IPS DF 6.9 (cell line): ENCODE results near the gene M6PR.
"Not testable (repeated sequence)": the region's sequence is repeated elsewhere in the genome, so short reads cannot be mapped to it uniquely, and the experiment has no call there.

Experiments
- DNase-seq: peaks from one replicate; pipeline ENCODE4 v3.0.0-alpha.2; 2013; ENCODE audit warnings: low read depth, low spot score
- H3K27ac ChIP-seq: one replicate; pipeline ENCODE4 v1.5.1; 2013; ENCODE audit warnings: low read length, control low read depth
- H3K27me3 ChIP-seq: 2 replicates; pipeline ENCODE4 v1.6.1; 2013; ENCODE audit warnings: mild to moderate bottlenecking, low read length; ENCODE audit not compliant: control insufficient read depth, insufficient read depth
- H3K36me3 ChIP-seq: 2 replicates; pipeline ENCODE4 v1.6.1; 2013; ENCODE audit warnings: low read length; ENCODE audit not compliant: control insufficient read depth, insufficient read depth
- H3K4me1 ChIP-seq: 2 replicates; pipeline ENCODE4 v1.6.1; 2013; ENCODE audit warnings: low read length; ENCODE audit not compliant: control insufficient read depth, insufficient read depth
- H3K4me3 ChIP-seq: 2 replicates; pipeline ENCODE4 v1.5.1; 2013; ENCODE audit warnings: mild to moderate bottlenecking, low read length
- H3K9me3 ChIP-seq: 2 replicates; pipeline ENCODE4 v1.6.1; 2013; ENCODE audit warnings: low read length, inconsistent platforms; ENCODE audit not compliant: control insufficient read depth, insufficient read depth
- WGBS: extraction: QIAGEN DNeasy Blood & Tissue Kit; methylation state at CpG from one replicate; pipeline ENCODE4 v1.1.7; 2013; ENCODE audit warnings: mixed read lengths, missing lambda C conversion rate; ENCODE audit not compliant: insufficient read length, insufficient coverage; 5-methylcytosine and 5-hydroxymethylcytosine counted together

Gene M6PR

DNA sequence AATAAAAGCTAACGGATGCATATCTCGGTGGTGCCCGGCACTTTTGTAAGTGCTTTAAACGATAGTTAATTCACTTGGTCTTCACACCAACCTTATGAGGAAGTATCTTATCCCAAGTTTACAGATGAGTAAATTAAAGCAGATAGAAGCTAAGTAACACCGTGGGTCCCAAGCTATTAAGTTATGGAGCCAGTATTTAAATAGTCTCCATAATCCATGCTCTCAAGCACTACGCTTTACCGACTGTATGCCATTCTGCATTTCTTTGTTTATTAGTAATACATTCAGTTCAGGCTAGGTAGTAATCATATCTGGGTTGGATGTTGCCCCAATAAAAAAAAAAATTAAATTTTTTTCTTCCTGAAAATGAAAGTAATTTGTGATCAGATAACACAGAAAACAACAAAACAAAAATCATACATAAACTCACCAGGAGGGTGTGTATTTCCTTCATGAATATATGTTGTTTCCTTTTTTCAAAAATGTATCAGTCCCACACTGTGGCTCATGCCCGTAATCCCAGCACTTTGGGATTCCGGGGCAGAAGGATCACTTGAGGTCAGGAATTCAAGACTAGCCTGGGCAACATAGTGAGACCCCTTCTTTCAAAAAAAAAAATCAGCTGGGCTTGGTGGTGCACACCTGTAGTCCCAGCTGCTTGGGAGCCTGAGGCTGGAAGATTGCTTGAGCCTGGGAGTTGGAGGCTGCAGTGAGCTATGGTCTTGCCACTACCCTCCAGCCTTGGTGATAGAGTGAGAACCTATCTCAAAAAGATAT is 1.4 kb upstream of the M6PR start:
- Histone ChIP-seq H3K9me3 (no peaks in the 10 kb centered on the region), H3K4me3 (peak overlapping the region; percentile 79; the same call in 1 of the 2 replicates), H3K36me3 (no peaks in the 10 kb centered on the region), H3K27ac (no peak overlapping the region), H3K4me1 (no peaks in the 10 kb centered on the region), H3K27me3 (no peaks in the 10 kb centered on the region)
- DNase-seq, result no peak
- WGBS, result no CpG with 5 or more reads among the region's 9 CpGs

DNA sequence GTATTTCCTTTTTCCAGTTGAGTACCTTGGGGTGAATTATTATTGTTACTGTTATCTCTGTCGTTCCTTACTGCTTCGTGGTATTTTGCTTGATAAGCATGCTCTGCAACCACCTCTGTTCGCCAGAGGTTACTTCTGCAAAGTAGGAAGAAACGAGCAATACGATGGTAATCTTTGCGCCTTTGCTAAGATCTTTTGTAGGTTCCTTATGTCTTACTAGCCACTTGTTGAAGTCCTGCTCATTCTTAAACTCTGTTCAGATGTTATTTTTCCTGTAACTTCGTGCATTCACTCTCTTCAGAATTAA is 729 bp upstream of the M6PR start:
- no CpG with 5 or more reads among the region's 7 CpGs for WGBS
- Histone ChIP-seq H3K27ac (no peak overlapping the region), H3K27me3 (no peaks in the 10 kb centered on the region), H3K9me3 (no peaks in the 10 kb centered on the region), H3K4me1 (no peaks in the 10 kb centered on the region), H3K36me3 (peaks cover 3% of the 10 kb centered on the region; the same call in 1 of the 2 replicates), H3K4me3 (peak overlapping the region; percentile 79; the same call in 1 of the 2 replicates)
- DNase-seq, result no peak

DNA sequence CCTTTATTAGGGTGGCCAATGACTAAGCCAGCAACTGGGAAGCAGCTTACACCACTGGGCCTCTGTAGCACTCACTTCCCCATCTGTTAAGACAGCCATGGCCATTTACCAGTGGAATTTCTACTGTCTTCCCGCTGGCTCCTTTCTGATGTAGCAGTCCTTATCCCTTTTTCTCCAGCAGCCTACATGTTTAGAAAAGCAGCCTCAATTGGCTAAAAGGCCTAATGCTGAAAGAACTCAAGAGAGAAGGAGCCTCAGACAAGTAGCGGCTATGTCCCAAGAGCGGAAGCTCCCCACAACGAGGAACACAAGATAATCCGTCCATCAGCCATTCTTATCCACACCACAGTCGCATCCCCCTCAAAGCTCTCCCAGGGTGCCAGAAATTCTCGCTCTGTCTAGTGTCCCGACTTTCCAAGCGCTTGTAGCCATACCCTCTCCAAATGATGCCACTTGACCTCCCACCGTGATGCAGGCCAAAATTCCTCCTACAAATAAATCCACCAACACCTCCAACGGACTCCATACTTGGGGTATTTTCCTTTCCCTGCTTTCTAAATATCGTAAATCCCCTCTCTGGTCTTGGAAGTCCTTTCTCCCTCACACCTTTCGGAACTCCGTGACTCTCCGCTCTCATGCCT is 624 bp downstream of the M6PR start:
- Histone ChIP-seq H3K9me3 (no peaks in the 10 kb centered on the region), H3K36me3 (peaks cover 4% of the 10 kb centered on the region; the same call in 1 of the 2 replicates), H3K4me1 (no peaks in the 10 kb centered on the region), H3K27ac (no peak overlapping the region), H3K4me3 (peak overlapping the region; percentile 79), H3K27me3 (no peaks in the 10 kb centered on the region)
- no CpG with 5 or more reads among the region's 15 CpGs for WGBS
- DNase-seq, result no peak

DNA sequence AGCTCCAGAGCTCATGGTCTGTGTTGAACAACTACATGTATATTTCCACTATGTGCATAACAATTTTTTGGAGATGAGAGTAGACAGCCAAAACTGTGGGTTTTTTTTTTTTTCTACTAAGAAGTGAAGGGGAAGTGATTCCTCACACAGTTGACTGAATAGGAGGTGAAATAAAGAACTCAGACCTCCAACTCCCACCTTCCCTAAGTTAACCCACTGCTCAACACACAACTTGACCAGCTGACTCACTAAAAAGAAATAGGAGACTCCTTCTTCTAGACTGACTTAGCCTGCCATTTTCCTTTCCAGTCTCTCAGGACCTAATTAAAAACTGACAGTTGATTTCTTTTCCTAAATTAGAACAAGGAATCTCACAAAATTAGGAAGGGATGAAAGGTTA is 1.7 kb downstream of the M6PR start:
- H3K36me3 ChIP-seq, result peaks cover 12% of the 10 kb centered on the region; the same call in 1 of the 2 replicates
- H3K27me3 ChIP-seq, result no peaks in the 10 kb centered on the region
- no peaks in the 10 kb centered on the region for H3K4me1 ChIP-seq
- no peak for DNase-seq
- no peaks in the 10 kb centered on the region for H3K9me3 ChIP-seq
- H3K4me3 ChIP-seq, result no peak overlapping the region
- no peak overlapping the region for H3K27ac ChIP-seq

DNA sequence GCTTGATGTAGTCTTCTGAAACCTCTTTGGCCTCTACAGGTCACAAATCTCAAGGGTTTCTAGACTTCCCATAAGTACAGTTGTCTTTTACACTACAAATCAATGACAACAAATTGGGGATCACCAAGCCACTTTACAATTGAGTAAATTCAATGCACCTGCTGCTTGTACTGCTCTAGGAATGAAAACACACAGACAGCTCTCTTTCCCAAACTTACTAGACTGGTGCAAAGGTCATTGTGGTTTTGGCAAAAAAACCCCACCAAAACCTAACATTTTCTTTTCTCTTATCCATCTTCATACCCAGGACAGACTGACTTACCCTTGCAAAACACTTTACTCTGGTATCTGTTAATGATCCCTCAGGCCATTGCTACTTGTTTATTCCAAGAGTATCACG is 2.7 kb downstream of the M6PR start:
- H3K4me3 ChIP-seq, result no peak overlapping the region
- no peak for DNase-seq
- WGBS, result no CpG with 5 or more reads among the region's 1 CpG
- no peaks in the 10 kb centered on the region for H3K27me3 ChIP-seq
- H3K36me3 ChIP-seq, result peaks cover 18% of the 10 kb centered on the region; the same call in 1 of the 2 replicates
- no peaks in the 10 kb centered on the region for H3K9me3 ChIP-seq
- H3K4me1 ChIP-seq, result no peaks in the 10 kb centered on the region
- no peak overlapping the region for H3K27ac ChIP-seq

DNA sequence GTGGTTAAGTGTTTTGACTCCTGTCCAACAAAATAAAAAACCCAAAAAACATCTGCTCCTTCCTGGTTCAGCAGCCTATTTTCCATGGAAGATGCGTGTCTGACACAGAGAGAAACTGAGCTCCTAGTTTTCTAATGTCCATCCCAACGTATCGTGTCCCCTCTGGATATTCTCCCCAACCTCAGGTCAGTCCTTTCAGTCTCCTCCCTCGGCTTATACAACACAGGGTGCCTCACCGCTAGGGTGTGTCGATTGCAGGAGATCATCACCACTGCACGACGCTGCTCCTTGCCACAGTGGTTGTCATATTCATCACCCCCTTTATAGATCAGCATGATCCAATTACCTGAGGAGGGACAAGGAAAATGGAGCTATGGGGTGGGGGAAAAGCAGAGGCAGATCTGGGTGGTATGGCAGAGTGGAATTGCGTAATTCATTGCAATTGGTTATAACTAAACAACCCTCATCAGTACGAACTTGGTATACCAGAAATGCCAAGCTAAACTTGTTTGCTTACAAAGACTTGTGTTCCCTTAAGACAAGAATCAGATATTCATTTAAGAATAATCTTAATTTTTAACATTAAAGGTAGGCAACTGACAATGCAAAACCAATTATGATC is 5.8 kb downstream of the M6PR start:
- no peak for DNase-seq
- Histone ChIP-seq H3K9me3 (no peaks in the 10 kb centered on the region), H3K27ac (no peak overlapping the region), H3K36me3 (peaks cover 24% of the 10 kb centered on the region; the same call in 1 of the 2 replicates), H3K4me1 (no peaks in the 10 kb centered on the region), H3K27me3 (no peaks in the 10 kb centered on the region), H3K4me3 (no peak overlapping the region)
- WGBS, result no CpG with 5 or more reads among the region's 10 CpGs

DNA sequence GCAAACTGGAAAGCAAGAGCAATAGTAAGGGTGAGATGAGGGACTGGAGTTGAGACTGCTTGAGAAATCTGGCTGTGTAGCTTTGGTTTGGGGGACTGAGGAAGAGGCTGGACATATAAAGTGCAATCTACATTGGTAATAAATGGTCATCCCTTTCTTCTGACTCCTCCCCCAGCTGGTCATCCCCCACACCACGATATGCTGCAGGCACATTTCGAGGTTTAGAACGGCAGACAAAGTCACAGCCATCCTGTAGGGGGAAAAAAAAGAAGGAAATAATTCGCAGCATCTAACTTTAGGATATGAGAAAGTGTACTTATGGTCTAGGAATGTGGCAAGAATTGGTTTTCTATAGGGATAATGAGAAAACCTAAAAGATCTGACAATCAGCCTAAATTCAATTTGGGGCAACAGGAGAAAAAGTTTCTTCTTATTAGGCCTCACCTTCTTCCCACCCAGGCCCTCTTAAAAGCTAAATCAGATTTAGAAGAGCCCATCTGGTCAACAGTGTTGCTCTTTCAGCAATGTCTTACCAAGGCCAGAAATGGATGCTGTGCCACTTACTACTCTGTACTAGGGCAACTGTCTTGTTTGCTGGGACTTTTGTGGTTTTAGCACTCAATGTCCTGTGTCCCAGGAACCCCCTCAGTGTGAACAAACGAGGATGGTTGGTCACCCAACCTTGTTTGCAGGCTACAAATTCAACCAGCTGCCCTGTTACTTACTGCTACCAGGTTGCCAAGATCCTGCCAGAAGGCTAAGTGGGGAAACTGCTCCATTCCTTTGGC is 7.6 kb downstream of the M6PR start:
- Histone ChIP-seq H3K27me3 (no peaks in the 10 kb centered on the region), H3K36me3 (peaks cover 38% of the 10 kb centered on the region; the same call in 1 of the 2 replicates), H3K4me1 (no peaks in the 10 kb centered on the region), H3K4me3 (no peak overlapping the region), H3K9me3 (no peaks in the 10 kb centered on the region), H3K27ac (no peak overlapping the region)
- WGBS, result no CpG with 5 or more reads among the region's 5 CpGs
- DNase-seq, result no peak

DNA sequence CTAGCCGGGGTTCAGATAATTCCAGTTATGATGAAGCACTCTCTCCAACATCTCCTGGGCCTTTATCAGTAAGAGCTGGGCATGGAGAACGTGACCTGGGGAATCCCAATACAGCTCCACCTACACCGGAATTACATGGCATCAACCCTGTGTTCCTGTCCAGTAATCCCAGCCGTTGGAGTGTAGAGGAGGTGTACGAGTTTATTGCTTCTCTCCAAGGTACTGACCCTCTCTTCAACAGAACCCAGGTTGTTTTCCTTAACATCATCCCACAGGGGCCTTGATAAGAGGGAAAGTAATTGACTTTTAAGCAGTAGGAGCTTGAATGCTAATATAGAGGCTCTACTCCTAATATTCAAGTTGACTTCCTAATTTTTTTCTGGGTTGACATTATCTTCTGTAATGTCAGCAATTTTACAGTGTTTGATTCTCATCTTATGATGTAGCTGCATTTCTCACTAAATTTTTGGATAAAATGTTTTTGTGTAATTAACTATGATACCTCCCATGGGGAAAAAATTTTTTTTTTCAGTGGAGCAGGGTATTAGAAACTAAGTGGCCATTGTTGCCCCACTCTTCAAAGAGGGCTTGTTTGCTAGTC is 11.5 kb downstream of the M6PR start:
- not testable (repeated sequence) for H3K27me3 ChIP-seq
- H3K36me3 ChIP-seq, result peaks cover 38% of the 10 kb centered on the region; the same call in 1 of the 2 replicates
- WGBS, result no CpG with 5 or more reads among the region's 5 CpGs

DNA sequence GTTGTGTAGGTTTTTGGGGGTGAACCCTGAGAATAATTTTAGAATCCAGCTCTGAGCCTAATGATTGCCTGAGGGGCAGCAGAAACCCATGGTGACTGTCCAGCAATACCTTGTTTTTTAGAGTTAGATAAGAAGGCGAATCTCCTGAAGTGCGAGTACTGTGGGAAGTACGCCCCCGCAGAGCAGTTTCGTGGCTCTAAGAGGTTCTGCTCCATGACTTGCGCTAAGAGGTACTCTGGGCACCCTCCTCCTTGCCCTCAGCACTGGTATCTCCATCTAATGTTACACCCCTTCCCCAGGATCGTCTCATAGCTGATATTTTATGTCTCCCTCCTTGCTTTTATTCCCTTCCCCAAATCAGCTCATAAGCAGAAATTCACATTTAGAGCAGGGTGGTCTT is 12.7 kb downstream of the M6PR start:
- H3K36me3 ChIP-seq, result peaks cover 37% of the 10 kb centered on the region; the same call in 1 of the 2 replicates
- H3K4me1 ChIP-seq, result no peaks in the 10 kb centered on the region
- H3K4me3 ChIP-seq, result no peak overlapping the region
- WGBS, result no CpG with 5 or more reads among the region's 7 CpGs
- DNase-seq, result no peak
- H3K27me3 ChIP-seq, result no peaks in the 10 kb centered on the region
- H3K9me3 ChIP-seq, result no peaks in the 10 kb centered on the region
- H3K27ac ChIP-seq, result no peak overlapping the region

More for the DNA sequence above, 11.5 kb downstream of the M6PR start:
- not testable (repeated sequence) for H3K27ac ChIP-seq, H3K4me1 ChIP-seq, DNase-seq, H3K9me3 ChIP-seq, H3K4me3 ChIP-seq

DNA sequence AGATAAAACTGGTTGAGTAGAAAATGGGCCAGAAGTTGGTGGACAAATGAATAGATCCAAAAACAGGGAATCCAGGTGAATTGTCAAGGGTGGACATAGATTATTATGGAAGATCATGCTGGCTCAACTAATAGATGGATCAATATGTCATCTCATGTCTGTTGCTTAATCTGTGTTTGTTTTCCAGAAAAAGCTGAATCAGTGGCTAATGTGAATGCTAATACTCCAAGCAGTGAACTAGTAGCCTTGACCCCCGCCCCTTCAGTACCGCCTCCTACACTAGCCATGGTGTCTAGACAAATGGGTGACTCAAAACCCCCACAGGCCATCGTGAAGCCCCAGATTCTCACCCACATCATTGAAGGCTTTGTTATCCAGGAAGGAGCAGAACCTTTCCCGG is 15.4 kb downstream of the M6PR start:
- H3K27me3 ChIP-seq, DNase-seq, H3K9me3 ChIP-seq, H3K27ac ChIP-seq, H3K4me3 ChIP-seq, H3K4me1 ChIP-seq: not testable (repeated sequence)
- H3K36me3 ChIP-seq, result peaks cover 51% of the 10 kb centered on the region; the same call in 1 of the 2 replicates
- WGBS, result no CpG with 5 or more reads among the region's 4 CpGs
